VCaP (cell line): ENCODE data around the gene PIP5KL1.

Experiments
- H3K27ac ChIP-seq: fragments of 450-650 bp; 2 replicates; pipeline ENCODE4 v1.5.1; 2017
- TF ChIP-seq, protein P1 (sequence below): fragments of 450-650 bp; conservative IDR thresholded peaks from 2 replicates; pipeline ENCODE4 v1.5.1; 2017; ENCODE audit warnings: mild to moderate bottlenecking, moderate library complexity

Gene PIP5KL1

DNA sequence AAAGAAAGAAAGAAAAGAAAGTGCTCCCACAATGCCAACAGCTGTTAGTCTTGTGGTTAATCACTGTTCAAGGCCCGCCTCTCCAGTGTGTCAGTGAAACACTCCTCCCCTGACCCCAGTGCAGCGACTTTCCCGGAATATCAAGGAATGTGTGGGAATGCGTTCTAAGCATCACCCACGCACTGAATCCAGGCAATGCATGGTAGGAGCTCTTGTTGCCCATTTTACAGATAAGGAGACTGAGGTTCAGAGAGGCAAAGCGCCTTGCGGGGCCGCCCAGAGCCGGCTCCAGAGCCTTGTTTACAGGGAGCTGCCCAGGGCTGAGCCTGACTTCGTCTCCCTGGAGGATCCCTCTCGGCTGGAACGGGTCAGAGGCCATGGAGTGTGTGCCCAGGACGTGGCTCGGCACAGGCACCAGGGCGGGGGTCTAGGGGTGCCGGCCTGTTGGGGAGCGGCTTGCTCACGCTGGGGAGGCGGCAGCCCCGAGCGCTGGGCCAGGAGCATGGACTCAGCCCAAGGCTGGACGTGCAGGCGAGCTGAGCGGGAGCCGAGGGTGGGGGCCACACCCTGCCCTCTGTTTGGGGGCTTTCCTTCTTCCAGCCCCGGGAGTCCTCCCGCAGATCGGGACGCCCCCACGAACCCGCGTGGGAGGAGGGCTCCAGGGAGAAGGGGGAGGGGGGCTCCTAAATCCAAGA is 32.0 kb downstream of the PIP5KL1 start:
- peak overlapping the region; percentile 80; the same call in 1 of the 2 replicates for H3K27ac ChIP-seq
- TF ChIP-seq, protein P1, sequence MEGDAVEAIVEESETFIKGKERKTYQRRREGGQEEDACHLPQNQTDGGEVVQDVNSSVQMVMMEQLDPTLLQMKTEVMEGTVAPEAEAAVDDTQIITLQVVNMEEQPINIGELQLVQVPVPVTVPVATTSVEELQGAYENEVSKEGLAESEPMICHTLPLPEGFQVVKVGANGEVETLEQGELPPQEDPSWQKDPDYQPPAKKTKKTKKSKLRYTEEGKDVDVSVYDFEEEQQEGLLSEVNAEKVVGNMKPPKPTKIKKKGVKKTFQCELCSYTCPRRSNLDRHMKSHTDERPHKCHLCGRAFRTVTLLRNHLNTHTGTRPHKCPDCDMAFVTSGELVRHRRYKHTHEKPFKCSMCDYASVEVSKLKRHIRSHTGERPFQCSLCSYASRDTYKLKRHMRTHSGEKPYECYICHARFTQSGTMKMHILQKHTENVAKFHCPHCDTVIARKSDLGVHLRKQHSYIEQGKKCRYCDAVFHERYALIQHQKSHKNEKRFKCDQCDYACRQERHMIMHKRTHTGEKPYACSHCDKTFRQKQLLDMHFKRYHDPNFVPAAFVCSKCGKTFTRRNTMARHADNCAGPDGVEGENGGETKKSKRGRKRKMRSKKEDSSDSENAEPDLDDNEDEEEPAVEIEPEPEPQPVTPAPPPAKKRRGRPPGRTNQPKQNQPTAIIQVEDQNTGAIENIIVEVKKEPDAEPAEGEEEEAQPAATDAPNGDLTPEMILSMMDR: no peak

DNA sequence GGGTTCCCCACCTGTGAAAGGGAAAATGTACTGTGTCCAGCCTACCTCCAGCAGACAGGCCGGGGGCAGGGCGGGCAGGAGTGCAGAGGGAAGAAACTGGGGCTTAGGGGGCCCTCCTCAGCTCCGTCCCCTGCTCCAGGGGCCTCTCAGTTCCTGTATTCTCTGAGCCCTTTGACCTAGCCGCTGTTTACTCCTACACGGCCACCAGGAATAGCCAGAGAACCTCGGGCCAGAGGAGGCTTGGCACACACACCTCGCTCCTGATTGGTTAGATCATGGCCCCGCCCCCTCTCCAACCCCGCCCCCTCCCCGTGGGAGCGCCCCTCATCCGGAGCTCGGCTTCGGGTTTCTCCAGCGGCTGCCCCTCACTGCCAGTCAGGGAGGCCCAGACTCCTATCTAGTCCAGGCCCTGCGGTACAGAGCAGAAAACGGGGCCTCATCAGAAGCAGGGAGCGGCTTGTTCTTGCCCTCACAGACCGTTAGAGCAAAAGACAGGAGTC is 33.3 kb downstream of the PIP5KL1 start:
- TF ChIP-seq, protein P1: no peak
- no peak overlapping the region for H3K27ac ChIP-seq

DNA sequence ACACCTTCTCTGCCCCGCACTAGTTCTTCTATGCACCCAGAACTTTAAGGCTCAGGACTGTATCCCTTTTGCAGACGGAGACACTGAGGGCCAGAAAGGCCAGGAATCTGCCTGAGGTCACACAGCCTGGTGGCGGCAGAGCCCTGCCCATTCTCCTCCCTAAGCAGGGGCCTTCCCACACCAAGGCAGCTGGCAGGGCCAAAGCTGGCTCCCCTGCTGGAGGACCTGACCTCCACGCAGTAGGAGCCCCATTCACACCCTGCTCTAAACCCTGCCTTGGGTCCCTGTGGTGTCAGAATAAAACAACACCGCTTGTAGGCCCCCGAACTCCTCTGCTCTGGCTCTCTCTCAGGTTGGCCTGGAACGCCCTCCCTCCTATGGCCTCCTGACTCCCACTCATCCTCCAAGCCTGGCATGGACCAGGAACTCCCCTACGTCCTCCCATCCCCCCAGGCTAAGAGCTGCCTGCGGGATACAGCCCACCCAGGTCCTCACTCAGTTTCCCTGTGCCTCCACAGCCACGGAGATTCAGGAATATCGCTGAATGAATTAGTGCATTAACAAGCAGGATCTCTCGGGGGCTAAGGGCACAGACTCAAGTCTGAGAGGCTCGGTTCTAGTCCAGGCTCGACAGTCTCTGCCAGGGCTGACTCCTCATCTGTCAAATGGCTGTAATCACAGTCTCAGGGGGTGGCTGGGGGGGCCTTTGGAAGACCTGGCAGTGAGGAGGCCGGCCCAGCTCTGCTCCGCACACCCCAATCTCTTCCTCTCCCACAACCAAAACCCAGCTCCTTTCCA is 34.0 kb downstream of the PIP5KL1 start:
- H3K27ac ChIP-seq: no peak overlapping the region
- TF ChIP-seq, protein P1: no peak

DNA sequence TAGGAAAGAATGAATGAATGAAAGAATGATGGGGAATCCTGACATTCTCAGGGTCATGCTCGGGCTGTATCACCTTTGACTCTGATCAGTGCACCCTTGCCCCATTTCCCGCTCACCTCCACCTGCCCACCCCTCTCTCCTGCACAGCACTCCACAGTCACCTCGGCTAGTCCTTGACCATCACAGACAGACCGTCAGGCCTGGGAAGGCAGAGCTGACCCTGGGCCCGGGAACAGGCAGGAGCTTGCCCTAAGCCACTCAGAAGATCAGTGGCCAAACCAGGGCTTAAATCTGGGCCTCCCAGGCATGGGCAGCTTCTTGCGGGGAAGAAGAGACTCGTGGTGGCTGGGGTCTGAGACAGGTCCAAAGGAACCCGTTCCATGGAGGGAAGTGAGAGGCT is 34.8 kb downstream of the PIP5KL1 start:
- H3K27ac ChIP-seq: no peak overlapping the region
- TF ChIP-seq, protein P1: no peak

DNA sequence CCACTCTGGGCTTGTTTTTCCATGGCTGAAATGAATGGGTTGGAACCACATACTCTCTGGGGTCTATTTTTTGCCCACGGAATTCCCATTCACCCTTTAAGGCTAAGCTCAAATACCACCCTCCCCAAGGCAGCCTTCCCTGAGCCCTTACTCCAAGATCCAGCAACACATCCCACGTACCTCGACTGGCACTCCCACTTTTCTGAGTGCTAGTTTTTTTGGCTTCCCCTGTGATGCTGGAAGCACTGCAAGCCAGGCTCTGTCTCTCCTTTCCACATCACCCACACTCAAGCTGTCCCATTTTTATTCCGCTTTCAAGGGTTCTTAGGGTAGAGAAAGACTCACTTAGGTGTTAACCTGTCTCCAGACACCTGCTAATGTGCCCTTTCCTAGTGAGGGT is 37.2 kb downstream of the PIP5KL1 start:
- TF ChIP-seq, protein P1: no peak

DNA sequence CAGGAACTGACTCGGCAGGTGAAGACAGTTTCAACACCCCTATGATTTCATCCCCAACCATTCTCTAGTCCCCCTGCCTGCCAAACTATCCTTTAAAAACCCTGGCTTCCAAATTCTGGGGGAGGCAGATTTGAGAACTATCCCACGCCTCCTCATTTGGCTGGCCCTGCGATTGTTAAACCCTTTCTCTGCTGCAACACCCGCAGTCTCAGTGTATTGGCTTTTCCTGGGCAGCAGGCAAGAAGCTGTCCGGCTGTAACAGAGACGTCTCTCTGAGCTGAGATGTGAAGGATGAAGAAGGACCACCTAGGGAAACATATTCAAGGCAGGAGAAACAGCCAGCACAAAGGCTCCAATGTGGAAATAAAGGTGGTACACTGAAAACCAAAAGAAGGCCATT is 37.7 kb downstream of the PIP5KL1 start:
- TF ChIP-seq, protein P1: no peak
- H3K27ac ChIP-seq: no peak overlapping the region

More for the DNA sequence above, 37.2 kb downstream of the PIP5KL1 start:
- no peak overlapping the region for H3K27ac ChIP-seq

DNA sequence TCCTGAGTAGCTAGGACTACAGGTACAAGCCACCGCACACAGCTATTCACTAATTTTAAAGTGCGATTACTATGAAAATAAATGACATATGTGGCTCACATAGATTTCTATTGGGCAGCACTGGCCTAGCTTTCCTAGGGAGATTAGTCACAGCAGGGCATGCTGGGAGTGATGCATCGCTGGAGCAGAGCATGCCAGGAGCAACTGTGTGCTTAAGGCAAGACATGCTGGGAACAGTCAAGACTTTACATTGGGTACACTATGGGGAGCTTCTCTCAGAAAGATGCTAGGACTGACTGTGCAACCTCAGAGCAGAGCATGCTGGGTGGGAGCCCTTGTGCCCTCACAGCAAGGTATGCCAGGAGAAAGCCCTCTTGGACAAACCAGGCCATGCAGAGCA is 40.5 kb downstream of the PIP5KL1 start:
- no peak overlapping the region for H3K27ac ChIP-seq

More for the DNA sequence above, 40.5 kb downstream of the PIP5KL1 start:
- TF ChIP-seq, protein P1: no peak
